Natural killer cell treated with Interleukin-12 subunit alpha and Interleukin-12 subunit beta and Interleukin-15 and Interleukin-18, amount 100 ng/mL, for 72 hours (primary cell): ENCODE data around the gene CCDC60. TPM values are rescaled to one million over a fixed set of nuclear protein-coding genes. Genes with fewer than 3 reads are reported as not detected.

Experiments
- ATAC-seq, 2 donors: fragments of 150-1000 bp; cut with Tn5 transposase in 1 of 2; sonication (Bioruptor Pico), chemical (Tn5 transposase) in 1 of 2; 2 replicates each; pipeline ENCODE4 v1.10.0; 2021
- DNase-seq: peaks from one replicate; pipeline ENCODE4 v3.0.0; 2022; ENCODE audit warnings: low spot score
- H3K27ac Mint-ChIP-seq, 2 donors: 1 replicate in 1 of 2; 2 replicates in 1 of 2; pipeline ENCODE4 v1.8.0; 2022; ENCODE audit warnings: mixed read lengths in 2 of 2, mild to moderate bottlenecking in 1 of 2, moderate library complexity in 1 of 2
- H3K27me3 Mint-ChIP-seq, 2 donors: 1 replicate in 1 of 2; 2 replicates in 1 of 2; pipeline ENCODE4 v1.8.0; 2022; ENCODE audit warnings: mixed read lengths in 2 of 2
- H3K36me3 Mint-ChIP-seq: one replicate; pipeline ENCODE4 v1.8.0; 2022; ENCODE audit warnings: mixed read lengths
- H3K4me1 Mint-ChIP-seq, 2 donors: 1 replicate in 1 of 2; 2 replicates in 1 of 2; pipeline ENCODE4 v1.8.0; 2022; ENCODE audit warnings: low read depth in 2 of 2, mixed read lengths in 2 of 2, mild to moderate bottlenecking in 1 of 2
- H3K4me3 Mint-ChIP-seq: one replicate; pipeline ENCODE4 v1.8.0; 2022; ENCODE audit warnings: mixed read lengths
- H3K9me3 Mint-ChIP-seq: 2 replicates; pipeline ENCODE4 v1.8.0; 2022; ENCODE audit warnings: mixed read lengths
- total RNA-seq, 2 donors: library from RNA; stranded (reverse); gene quantifications; one replicate each; pipeline ENCODE4 v1.2.3, GENCODE V29; 2022

The CCDC60 gene
- total RNA-seq, 2 donors from 2014 or later: not detected

DNA sequence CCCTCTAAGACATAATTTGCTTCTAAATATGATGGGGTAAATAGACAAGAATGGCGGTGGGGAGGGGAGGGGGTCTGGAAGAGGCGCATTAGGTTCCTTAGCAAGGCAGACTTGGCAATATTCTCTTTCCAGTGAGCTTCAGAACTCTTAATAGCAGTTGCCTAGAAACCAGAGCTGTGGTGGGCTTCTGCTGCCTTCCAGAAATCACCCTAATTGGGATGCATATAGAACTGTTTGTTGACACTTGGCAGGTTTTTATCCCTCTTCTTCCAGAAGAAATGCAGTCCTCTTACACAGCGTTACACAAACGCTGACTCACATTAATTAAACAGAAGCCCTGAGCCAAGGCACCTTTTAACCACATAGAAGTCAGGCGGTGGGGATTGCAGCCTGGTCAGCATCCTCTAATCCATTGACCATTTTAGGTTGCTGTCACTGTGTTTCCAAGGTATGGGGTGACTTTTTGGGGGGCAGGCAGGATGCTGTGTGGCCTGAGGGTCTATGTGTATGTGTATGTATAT lies 114.1 kb downstream of the CCDC60 start:
- DNase-seq: no peak
- Mint-ChIP-seq H3K27ac (no peak overlapping the region), H3K27me3 (peaks cover 21 to 29% of the 10 kb centered on the region in 2 donors), H3K4me1 (peaks cover 3 to 4% of the 10 kb centered on the region in 2 donors), H3K36me3 (no peaks in the 10 kb centered on the region), H3K4me3 (no peak overlapping the region), H3K9me3 (no peaks in the 10 kb centered on the region)
- no peak for ATAC-seq

DNA sequence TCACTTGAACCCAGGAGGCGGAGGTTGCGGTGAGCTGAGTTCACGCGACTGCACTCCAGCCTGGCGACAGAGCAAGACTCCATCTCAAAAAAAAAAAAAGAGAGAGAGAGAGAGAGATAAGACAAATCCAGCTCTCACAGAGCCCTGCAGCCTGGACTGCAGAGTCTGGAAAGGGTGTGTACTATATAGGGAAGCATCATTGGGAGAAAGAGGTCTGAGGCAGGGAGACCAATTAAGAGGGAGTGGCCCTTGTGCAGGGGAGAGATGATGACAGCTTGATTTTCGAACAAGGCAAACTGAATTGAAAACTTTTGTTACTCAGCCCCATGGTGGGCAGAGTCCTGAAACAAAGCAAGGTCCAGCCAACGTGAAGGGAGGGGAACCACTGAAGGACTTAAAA lies 116.2 kb downstream of the CCDC60 start:
- Mint-ChIP-seq H3K36me3 (no peaks in the 10 kb centered on the region), H3K4me3 (no peak overlapping the region), H3K27me3 (peaks cover 22 to 38% of the 10 kb centered on the region in 2 donors), H3K4me1 (no peaks in the 10 kb centered on the region), H3K27ac (no peak overlapping the region), H3K9me3 (peaks cover 6% of the 10 kb centered on the region)
- DNase-seq (no peak), ATAC-seq (no peak)

- Mint-ChIP-seq H3K4me3 (no peak overlapping the region), H3K27ac (no peak overlapping the region), H3K27me3 (peaks cover 23 to 37% of the 10 kb centered on the region in 2 donors), H3K4me1 (no peaks in the 10 kb centered on the region), H3K36me3 (no peaks in the 10 kb centered on the region), H3K9me3 (peaks cover 8% of the 10 kb centered on the region)
- no peak for ATAC-seq
- DNase-seq: no peak
Measured at GRCh38 chr12:119456824-119457223, 122.3 kb downstream of the CCDC60 start.

GRCh38 chr12:119457271-119457670 lies 122.7 kb downstream of the CCDC60 start:
- no peak for ATAC-seq
- Mint-ChIP-seq H3K4me3 (no peak overlapping the region), H3K27ac (no peak overlapping the region), H3K4me1 (no peaks in the 10 kb centered on the region), H3K36me3 (no peaks in the 10 kb centered on the region), H3K9me3 (peaks cover 8% of the 10 kb centered on the region), H3K27me3 (peaks cover 23 to 37% of the 10 kb centered on the region in 2 donors)
- DNase-seq: no peak

- Mint-ChIP-seq H3K4me3 (no peak overlapping the region), H3K4me1 (no peaks in the 10 kb centered on the region), H3K36me3 (no peaks in the 10 kb centered on the region), H3K27me3 (peaks cover 21 to 33% of the 10 kb centered on the region in 2 donors), H3K9me3 (peaks cover 8% of the 10 kb centered on the region), H3K27ac (no peak overlapping the region)
- DNase-seq (no peak), ATAC-seq (no peak)
Measured at GRCh38 chr12:119459481-119459880, 125.0 kb downstream of the CCDC60 start.

DNA sequence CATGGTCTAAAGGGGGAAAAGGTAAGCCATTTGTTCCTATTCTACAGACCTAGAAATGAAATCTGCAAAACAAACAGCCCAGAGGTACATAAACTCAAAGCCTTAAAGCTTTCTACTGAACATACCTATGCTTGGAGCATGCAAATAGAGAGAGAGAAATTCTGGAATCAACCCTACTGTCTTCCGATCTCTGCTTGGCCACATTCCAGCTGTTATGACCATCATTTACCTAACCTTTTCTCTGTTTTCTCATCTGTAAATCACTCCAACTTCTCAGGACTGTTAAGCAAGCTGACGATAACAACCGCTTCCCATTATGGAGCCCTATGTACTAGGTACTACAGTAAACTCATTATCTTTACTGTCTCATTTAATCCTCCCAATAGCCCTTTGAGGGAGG lies 126.3 kb downstream of the CCDC60 start:
- ATAC-seq (no peak), DNase-seq (no peak)
- Mint-ChIP-seq H3K4me3 (no peak overlapping the region), H3K36me3 (no peaks in the 10 kb centered on the region), H3K27ac (no peak overlapping the region), H3K4me1 (no peaks in the 10 kb centered on the region), H3K27me3 (peaks cover 12 to 27% of the 10 kb centered on the region in 2 donors), H3K9me3 (peaks cover 2% of the 10 kb centered on the region)

DNA sequence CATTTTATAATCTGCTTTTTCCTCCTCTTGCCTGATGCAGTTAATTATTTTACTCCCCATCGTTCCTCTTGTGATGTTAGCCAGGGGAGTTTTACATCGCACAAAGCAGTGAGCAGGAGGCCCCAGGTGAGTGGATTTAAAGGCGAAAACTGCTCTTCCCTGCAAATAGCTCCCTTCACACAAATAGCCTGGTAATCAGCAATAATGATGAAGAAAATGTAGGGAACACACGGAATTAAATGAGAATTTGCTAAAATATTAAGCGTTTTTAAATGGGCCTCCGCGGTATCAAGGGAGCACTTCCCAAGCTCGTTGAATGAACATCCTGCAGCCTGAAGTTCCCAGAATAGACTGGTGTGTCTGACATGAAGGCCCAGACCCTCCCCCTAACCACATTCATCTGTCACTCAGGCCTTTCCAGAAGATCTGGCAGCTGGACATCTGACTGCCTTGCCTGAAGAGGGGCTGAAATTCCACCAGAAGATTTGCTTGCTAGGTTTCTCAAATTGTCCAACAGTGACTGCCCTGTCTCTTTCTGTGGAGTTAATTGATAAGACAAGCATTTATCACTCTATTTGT lies 127.2 kb downstream of the CCDC60 start:
- no peak overlapping the region for H3K4me3 Mint-ChIP-seq
- no peaks in the 10 kb centered on the region for H3K36me3 Mint-ChIP-seq
- DNase-seq (no peak), ATAC-seq (no peak)
- H3K4me1 Mint-ChIP-seq: no peaks in the 10 kb centered on the region
- no peak overlapping the region for H3K27ac Mint-ChIP-seq
- peaks cover 8 to 27% of the 10 kb centered on the region in 2 donors for H3K27me3 Mint-ChIP-seq
- no peaks in the 10 kb centered on the region for H3K9me3 Mint-ChIP-seq

GRCh38 chr12:119463211-119463926 lies 128.8 kb downstream of the CCDC60 start:
- no peak for ATAC-seq
- Mint-ChIP-seq H3K36me3 (no peaks in the 10 kb centered on the region), H3K4me1 (no peaks in the 10 kb centered on the region)

GRCh38 chr12:119468296-119468695 lies 133.8 kb downstream of the CCDC60 start:
- no peaks in the 10 kb centered on the region for H3K9me3 Mint-ChIP-seq
- H3K27ac Mint-ChIP-seq: no peak overlapping the region
- DNase-seq (no peak), ATAC-seq (no peak)
- H3K4me3 Mint-ChIP-seq: no peak overlapping the region
- H3K27me3 Mint-ChIP-seq: peaks cover 6 to 27% of the 10 kb centered on the region in 2 donors
- no peaks in the 10 kb centered on the region for H3K36me3 Mint-ChIP-seq
- H3K4me1 Mint-ChIP-seq: no peaks in the 10 kb centered on the region

More at GRCh38 chr12:119463211-119463926, 128.8 kb downstream of the CCDC60 start:
- H3K4me3 Mint-ChIP-seq: no peak overlapping the region
- no peaks in the 10 kb centered on the region for H3K9me3 Mint-ChIP-seq
- peaks cover 12 to 27% of the 10 kb centered on the region in 2 donors for H3K27me3 Mint-ChIP-seq
- no peak overlapping the region for H3K27ac Mint-ChIP-seq
- DNase-seq: no peak

GRCh38 chr12:119475650-119476049 lies 141.1 kb downstream of the CCDC60 start:
- Mint-ChIP-seq H3K36me3 (no peaks in the 10 kb centered on the region), H3K4me3 (no peak overlapping the region), H3K27me3 (peaks cover 7 to 11% of the 10 kb centered on the region in 2 donors), H3K9me3 (peaks cover 5% of the 10 kb centered on the region), H3K4me1 (no peaks in the 10 kb centered on the region), H3K27ac (no peak overlapping the region)
- ATAC-seq (no peak), DNase-seq (no peak)

DNA sequence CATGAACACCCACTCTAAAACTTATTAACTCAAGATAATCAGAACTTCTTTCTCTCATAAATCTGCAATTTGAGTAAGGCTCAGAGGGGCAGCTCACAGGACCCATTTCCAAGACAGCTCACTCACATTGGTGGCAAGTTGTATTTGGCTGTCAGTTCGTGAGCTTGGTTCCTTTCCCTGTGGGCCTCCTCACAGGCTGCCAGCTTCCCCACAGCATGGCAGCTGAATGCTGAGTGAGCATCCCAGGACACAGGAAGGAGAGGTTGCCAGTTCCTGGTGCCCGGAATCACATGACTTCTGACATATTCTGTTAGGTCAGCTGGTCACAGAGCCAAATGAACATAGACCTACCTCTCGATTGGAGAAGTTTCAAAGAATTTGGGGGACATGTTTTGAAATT lies 142.4 kb downstream of the CCDC60 start:
- Mint-ChIP-seq H3K9me3 (peaks cover 5% of the 10 kb centered on the region), H3K4me1 (no peaks in the 10 kb centered on the region), H3K27me3 (peaks cover 7% of the 10 kb centered on the region in 2 donors), H3K27ac (no peak overlapping the region), H3K36me3 (no peaks in the 10 kb centered on the region), H3K4me3 (no peak overlapping the region)
- DNase-seq (no peak), ATAC-seq (no peak)

GRCh38 chr12:119479121-119479561 lies 144.6 kb downstream of the CCDC60 start:
- no peak overlapping the region for H3K27ac Mint-ChIP-seq
- H3K27me3 Mint-ChIP-seq: peaks cover 4 to 7% of the 10 kb centered on the region in 2 donors
- ATAC-seq (no peak), DNase-seq (no peak)
- no peaks in the 10 kb centered on the region for H3K36me3 Mint-ChIP-seq
- no peaks in the 10 kb centered on the region for H3K4me1 Mint-ChIP-seq
- no peak overlapping the region for H3K4me3 Mint-ChIP-seq
- peaks cover 5% of the 10 kb centered on the region for H3K9me3 Mint-ChIP-seq

DNA sequence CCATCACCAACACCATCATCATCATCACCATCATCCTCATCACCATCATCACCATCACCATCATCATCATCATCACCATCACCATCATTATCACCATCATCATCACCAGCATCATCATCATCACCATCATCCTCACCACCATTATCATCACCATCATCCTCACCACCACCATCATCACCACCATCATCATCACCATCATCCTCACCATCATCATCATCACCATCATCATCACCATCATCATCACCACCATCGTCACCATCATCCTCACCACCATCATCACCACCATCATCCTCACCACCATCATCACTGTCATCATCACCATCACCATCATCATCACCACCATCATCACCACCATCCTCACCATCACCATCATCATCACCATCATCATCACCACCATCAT lies 146.0 kb downstream of the CCDC60 start:
- H3K4me1 Mint-ChIP-seq: no peaks in the 10 kb centered on the region
- H3K9me3 Mint-ChIP-seq: peaks cover 5% of the 10 kb centered on the region
- peaks cover 7 to 8% of the 10 kb centered on the region in 2 donors for H3K27me3 Mint-ChIP-seq
- H3K4me3 Mint-ChIP-seq: no peak overlapping the region
- H3K36me3 Mint-ChIP-seq: no peaks in the 10 kb centered on the region
- ATAC-seq (no peak), DNase-seq (no peak)
- H3K27ac Mint-ChIP-seq: no peak overlapping the region

GRCh38 chr12:119486599-119487154 lies 152.1 kb downstream of the CCDC60 start:
- H3K4me1 Mint-ChIP-seq: no peaks in the 10 kb centered on the region
- ATAC-seq: no peak

More at GRCh38 chr12:119486599-119487154, 152.1 kb downstream of the CCDC60 start:
- Mint-ChIP-seq H3K27me3 (peaks cover 17 to 24% of the 10 kb centered on the region in 2 donors), H3K27ac (no peak overlapping the region), H3K4me3 (no peak overlapping the region), H3K36me3 (no peaks in the 10 kb centered on the region), H3K9me3 (no peaks in the 10 kb centered on the region)
- no peak for DNase-seq
